Loucy (cell line): ENCODE measurements around the gene RPP25.
A peak's percentile ranks its signal among the peaks of the same experiment; 100 is the strongest.

ENCODE experiments used
- H2AFZ ChIP-seq: fragments of 200-600 bp; sonication (generic); 2 replicates; pipeline ENCODE4 v1.6.0; 2016; ENCODE audit warnings: antibody characterized with exemption, mild to moderate bottlenecking, low read length, moderate library complexity
- H3F3A ChIP-seq: fragments of 200-600 bp; 2 replicates; pipeline ENCODE4 v1.6.0; 2016; ENCODE audit warnings: antibody characterized with exemption, low read depth, mild to moderate bottlenecking
- H3K27me3 ChIP-seq: fragments of 200-600 bp; sonication (generic); 2 replicates; pipeline ENCODE4 v1.6.1; 2014; ENCODE audit warnings: low read length, mild to moderate bottlenecking; ENCODE audit not compliant: insufficient read depth, poor library complexity, severe bottlenecking
- H3K36me3 ChIP-seq: fragments of 200-600 bp; sonication (generic); 2 replicates; pipeline ENCODE4 v1.6.1; 2016; ENCODE audit warnings: low read length; ENCODE audit not compliant: insufficient read depth
- H3K4me1 ChIP-seq: fragments of 200-600 bp; sonication (generic); 2 replicates; pipeline ENCODE4 v1.5.1; 2014; ENCODE audit warnings: low read length, mild to moderate bottlenecking; ENCODE audit not compliant: insufficient read depth, poor library complexity, severe bottlenecking
- H3K4me2 ChIP-seq: fragments of 200-600 bp; sonication (generic); 2 replicates; pipeline ENCODE4 v1.6.0; 2014; ENCODE audit warnings: antibody characterized with exemption, low read length, low read depth, mild to moderate bottlenecking; ENCODE audit not compliant: poor library complexity, severe bottlenecking
- H3K4me3 ChIP-seq: fragments of 200-600 bp; sonication (generic); 2 replicates; pipeline ENCODE4 v1.5.1; 2014; ENCODE audit warnings: low read length, mild to moderate bottlenecking, mixed read lengths; ENCODE audit not compliant: poor library complexity, severe bottlenecking
- H3K79me2 ChIP-seq: fragments of 200-600 bp; sonication (generic); 2 replicates; pipeline ENCODE4 v1.6.1; 2014; ENCODE audit warnings: low read length; ENCODE audit not compliant: insufficient read depth
- H3K9ac ChIP-seq: fragments of 200-600 bp; sonication (generic); 2 replicates; pipeline ENCODE4 v1.6.0; 2014; ENCODE audit warnings: mild to moderate bottlenecking, low read depth, low read length, moderate library complexity; ENCODE audit not compliant: poor library complexity, severe bottlenecking
- H3K9me2 ChIP-seq: fragments of 200-600 bp; sonication (generic); replicated peaks from 2 replicates; pipeline ENCODE4 v1.6.1; 2016; ENCODE audit warnings: low read depth, low read length, mixed read lengths
- H3K9me3 ChIP-seq: fragments of 200-600 bp; sonication (generic); 2 replicates; pipeline ENCODE4 v1.6.1; 2014; ENCODE audit warnings: mild to moderate bottlenecking, antibody characterized with exemption, low read length, low read depth; ENCODE audit not compliant: insufficient read depth
- H4K20me1 ChIP-seq: fragments of 200-600 bp; sonication (generic); 2 replicates; pipeline ENCODE4 v1.6.0; 2014; ENCODE audit warnings: antibody characterized with exemption, low read length, mild to moderate bottlenecking; ENCODE audit not compliant: insufficient read depth, poor library complexity, severe bottlenecking
- CTCF ChIP-seq: fragments of 200-600 bp; sonication (generic); conservative IDR thresholded peaks from 2 replicates; pipeline ENCODE4 v1.5.1; 2014; ENCODE audit warnings: mild to moderate bottlenecking, antibody characterized with exemption, low read length
- EZH2phosphoT487 ChIP-seq: fragments of 200-600 bp; IDR thresholded peaks from 2 replicates; pipeline ENCODE4 v1.6.1; 2018; ENCODE audit warnings: antibody characterized with exemption, mild to moderate bottlenecking, moderate library complexity, borderline replicate concordance

RPP25 gene

GRCh38 chr15:74906450-74907162 lies 50.0 kb downstream of the RPP25 start, which contains the start of gene FAM219B:
Gene FAM219B (minus strand): TSS chr15:74906851. CDS start chr15:74906800, 51 bp downstream.
- Histone ChIP-seq H3K9me2 (no peaks in the 10 kb centered on the region), H2AFZ (peak within 1 kb of the TSS; percentile 100), H4K20me1 (no peaks in the 10 kb centered on the region), H3K36me3 (peaks cover 4% of the 10 kb centered on the region; the same call in 1 of the 2 replicates), H3K9ac (peak within 1 kb of the TSS; percentile 90), H3K4me3 (peak within 1 kb of the TSS; percentile 99), H3K4me1 (peaks cover 14% of the 10 kb centered on the region), H3K9me3 (no peaks in the 10 kb centered on the region), H3K4me2 (peak within 1 kb of the TSS; percentile 86), H3K27me3 (no peaks in the 10 kb centered on the region), H3F3A (no peaks in the 10 kb centered on the region), H3K79me2 (peaks cover 24% of the 10 kb centered on the region)
- TF ChIP-seq CTCF (no peak), EZH2phosphoT487 (no peak)

- H3K36me3 ChIP-seq: peaks cover 4% of the 10 kb centered on the region; the same call in 1 of the 2 replicates
- peak overlapping the region; percentile 100 for H2AFZ ChIP-seq
These were observed 50.5 kb downstream of the RPP25 start for GRCh38 chr15:74906067-74906449.

More at GRCh38 chr15:74906067-74906449, 50.5 kb downstream of the RPP25 start:
- peaks cover 18% of the 10 kb centered on the region for H3K4me1 ChIP-seq
- peaks cover 24% of the 10 kb centered on the region for H3K79me2 ChIP-seq
- H3K9me3 ChIP-seq: no peaks in the 10 kb centered on the region
- peak overlapping the region; percentile 99 for H3K4me3 ChIP-seq
- no peaks in the 10 kb centered on the region for H3K27me3 ChIP-seq
- H4K20me1 ChIP-seq: no peaks in the 10 kb centered on the region
- peak overlapping the region; percentile 90 for H3K9ac ChIP-seq
- no peaks in the 10 kb centered on the region for H3K9me2 ChIP-seq
- TF ChIP-seq CTCF (no peak), EZH2phosphoT487 (no peak)
- no peaks in the 10 kb centered on the region for H3F3A ChIP-seq
- peak overlapping the region; percentile 86 for H3K4me2 ChIP-seq
